HepG2 (cell line): Measurements from ENCODE around the gene ZNF331. TPM values are rescaled to one million over a fixed set of nuclear protein-coding genes. Genes with fewer than 3 reads are reported as not detected.
A peak's percentile ranks its signal among the peaks of the same experiment; 100 is the strongest.

ENCODE experiments used
- ARID5B ChIP-seq: IDR thresholded peaks from 2 replicates; pipeline ENCODE4 v1.4.0; 2020; ENCODE audit warnings: mild to moderate bottlenecking, missing genetic modification reagents
- CEBPB ChIP-seq: IDR thresholded peaks from 2 replicates; pipeline ENCODE4 v1.6.1; 2011; ENCODE audit warnings: low read depth, low read length, improper control_type of control experiment, borderline replicate concordance
- CREM ChIP-seq, 2 experiments: sonication (generic) in 1 of 2; formaldehyde crosslinking in 1 of 2; IDR thresholded peaks; 2 replicates each; pipeline versions ENCODE4 v1.4.0 to v1.6.1; 2016 to 2020; ENCODE audit warnings: antibody characterized with exemption in 1 of 2, mild to moderate bottlenecking in 1 of 2, missing genetic modification reagents in 1 of 2
- FOXA1 ChIP-seq, 2 experiments: fragments of 450-650 bp in 1 of 2; sonication (generic) in 1 of 2; formaldehyde crosslinking in 1 of 2; IDR thresholded peaks; 2 replicates each; pipeline versions ENCODE4 v1.4.0 to v1.6.1; 2016 to 2020; ENCODE audit warnings: missing genetic modification reagents in 1 of 2
- FOXJ3 ChIP-seq: sonication (generic); formaldehyde crosslinking; IDR thresholded peaks from 2 replicates; pipeline ENCODE4 v1.4.0; 2020; ENCODE audit warnings: missing genetic modification reagents, mild to moderate bottlenecking, borderline replicate concordance
- FOXO4 ChIP-seq: sonication (generic); formaldehyde crosslinking; conservative IDR thresholded peaks from 2 replicates; pipeline ENCODE4 v1.8.1; 2023; ENCODE audit warnings: missing genetic modification reagents
- GATAD2A ChIP-seq: IDR thresholded peaks from 2 replicates; pipeline ENCODE4 v1.6.1; 2016
- HNF4A ChIP-seq: sonication (generic); formaldehyde crosslinking; IDR thresholded peaks from 2 replicates; pipeline ENCODE4 v1.4.0; 2020; ENCODE audit warnings: missing genetic modification reagents
- HNRNPH1 ChIP-seq: fragments of 200-400 bp; formaldehyde crosslinking; optimal IDR thresholded peaks from 2 replicates; pipeline ENCODE3; 2017; ENCODE audit warnings: mild to moderate bottlenecking, low read depth, low read length
- IRF1 ChIP-seq: sonication (generic); formaldehyde crosslinking; IDR thresholded peaks from 2 replicates; pipeline ENCODE4 v1.4.0; 2020; ENCODE audit warnings: low read depth, mild to moderate bottlenecking, missing genetic modification reagents
- KMT2A ChIP-seq: sonication (generic); formaldehyde crosslinking; IDR thresholded peaks from 2 replicates; pipeline ENCODE4 v1.4.0; 2020; ENCODE audit warnings: missing genetic modification reagents
- MED1 ChIP-seq: sonication (generic); formaldehyde crosslinking; IDR thresholded peaks from 2 replicates; pipeline ENCODE4 v1.4.0; 2020; ENCODE audit warnings: missing genetic modification reagents
- MEIS1 ChIP-seq: sonication (generic); formaldehyde crosslinking; IDR thresholded peaks from 2 replicates; pipeline ENCODE4 v1.9.0; 2021; ENCODE audit warnings: mild to moderate bottlenecking, missing genetic modification reagents, moderate library complexity, borderline replicate concordance
- NFKBIZ ChIP-seq: IDR thresholded peaks from 2 replicates; pipeline ENCODE4 v1.6.1; 2018; ENCODE audit warnings: missing genetic modification reagents, missing compliant biosample characterization
- RBM22 ChIP-seq: fragments of 200-400 bp; formaldehyde crosslinking; optimal IDR thresholded peaks from 2 replicates; pipeline ENCODE3; 2017; ENCODE audit warnings: mild to moderate bottlenecking, low read length, moderate library complexity
- SAP130 ChIP-seq: IDR thresholded peaks from 2 replicates; pipeline ENCODE4 v1.6.1; 2016; ENCODE audit warnings: low read depth
- SOX13 ChIP-seq, 3 experiments: fragments of 450-650 bp in 1 of 3; sonication (generic) in 1 of 3; formaldehyde crosslinking in 1 of 3; IDR thresholded peaks in 2 of 3; conservative IDR thresholded peaks in 1 of 3; 2 replicates each; pipeline versions ENCODE4 v1.5.0 to v1.6.1; 2016 to 2020; ENCODE audit warnings: antibody characterized with exemption in 1 of 3, mild to moderate bottlenecking in 1 of 3, missing compliant biosample characterization in 1 of 3, missing genetic modification reagents in 1 of 3, moderate library complexity in 1 of 3
- SP1 ChIP-seq, 2 experiments: fragments of 450-650 bp in 1 of 2; sonication (generic) in 1 of 2; formaldehyde crosslinking in 1 of 2; IDR thresholded peaks; 2 replicates each; pipeline versions ENCODE4 v1.4.0 to v1.6.1; 2016 to 2020; ENCODE audit warnings: missing genetic modification reagents in 1 of 2
- ZBTB34 ChIP-seq: sonication (generic); formaldehyde crosslinking; IDR thresholded peaks from 2 replicates; pipeline ENCODE4 v1.8.0; 2022; ENCODE audit warnings: mild to moderate bottlenecking, missing genetic modification reagents
- ZKSCAN8 ChIP-seq: IDR thresholded peaks from 2 replicates; pipeline ENCODE4 v1.6.1; 2016; ENCODE audit warnings: borderline replicate concordance, missing genetic modification reagents, missing compliant biosample characterization
- polyA plus RNA-seq, 8 experiments: library from polyadenylated mRNA; depleted of rRNA in 3 of 8; stranded (reverse) in 7 of 8; unstranded in 1 of 8; fragments of >200 nt; fragmentation: Illumina TruSeq in 4 of 8; extraction: Trizol in 4 of 8; gene quantifications; 2 replicates each; pipeline versions ENCODE4 v1.2.1 to v1.2.3, GENCODE V29; 2011 to 2016; ENCODE audit warnings: low read depth in 4 of 8, missing spikeins in 1 of 8, mixed read lengths in 1 of 8; ENCODE audit not compliant: insufficient read depth in 1 of 8
- total RNA-seq, 5 experiments: library from RNA; depleted of rRNA; stranded (reverse); fragments of >200 nt; fragmentation: Illumina TruSeq; extraction: Trizol; gene quantifications; 2 replicates each; pipeline ENCODE4 v1.2.3, GENCODE V29; 2016; ENCODE audit warnings: low read depth in 1 of 5

The ZNF331 gene
- total and polyA plus RNA-seq, 2 of the 13 experiments (the other 11 are each of a cell fraction or from before 2014, with no cell fraction given) = 8.2 to 13.3 TPM

GRCh38 chr19:53579518-53579917 lies 41.6 kb downstream of the ZNF331 start (continued):
- TF ChIP-seq MED1 (0 out of 2 replicates have a peak, but pooled peaks have one; percentile 22), CEBPB (peak; percentile 94), FOXJ3 (CRISPR knock-in tag) (peak; percentile 26; the same call in 1 of the 2 replicates), FOXO4 (CRISPR knock-in tag) (no peak), SAP130 (peak; percentile 34; the same call in 1 of the 2 replicates), FOXA1 (IDR thresholded peaks at IDR 0.05) (no peak), FOXA1 (CRISPR knock-in tag; IDR thresholded peaks at IDR 0.05) (0 out of 2 replicates have a peak, but pooled peaks have one; percentile 21), GATAD2A (CRISPR knock-in tag) (peak; percentile 85), HNRNPH1 (no peak), MEIS1 (CRISPR knock-in tag) (no peak), SP1 (IDR thresholded peaks at IDR 0.05) (no peak), SP1 (CRISPR knock-in tag; IDR thresholded peaks at IDR 0.05) (no peak), HNF4A (peak; percentile 63), SOX13 (IDR thresholded peaks at IDR 0.05) (no peak), SOX13 (CRISPR knock-in tag; conservative IDR thresholded peaks at IDR 0.05 in 1 of 2, IDR thresholded peaks at IDR 0.05 in 1 of 2) (peak in 1 of 2 experiments; percentile 50; a peak in 1 of 4 replicates), CREM (IDR thresholded peaks at IDR 0.05) (peak; percentile 13; the same call in 1 of the 2 replicates), CREM (CRISPR knock-in tag; IDR thresholded peaks at IDR 0.05) (no peak), NFKBIZ (CRISPR knock-in tag) (no peak), KMT2A (CRISPR knock-in tag) (no peak), ZBTB34 (CRISPR knock-in tag) (no peak), ZKSCAN8 (0 out of 2 replicates have a peak, but pooled peaks have one; percentile 29), RBM22 (no peak), ARID5B (CRISPR knock-in tag) (peak; percentile 78), IRF1 (no peak)
